Dermis microvascular lymphatic vessel endothelial cell (primary cell): Measurements from ENCODE around the gene MEAF6. TPM values are rescaled to one million over a fixed set of nuclear protein-coding genes. Genes with fewer than 3 reads are reported as not detected.
"Not testable (repeated sequence)": the region's sequence is repeated elsewhere in the genome, so short reads cannot be mapped to it uniquely, and the experiment has no call there.

Experiments
- DNase-seq, 2 donors: peaks; one replicate each; pipeline versions ENCODE4 v3.0.0 to v3.0.0-alpha.2; 2010; ENCODE audit warnings: low read depth in 2 of 2
- total RNA-seq: library from RNA; depleted of rRNA; stranded (reverse); fragments of >200 nt; gene quantifications from 2 replicates; pipeline ENCODE4 v1.2.1, GENCODE V29; 2014

MEAF6 gene
- 34.1 and 39.4 TPM in 2 replicates for total RNA-seq

- peak; percentile 62 to 82 for DNase-seq
Observed at GRCh38 chr1:37514350-37515184, at the start of gene MEAF6. MEAF6 (minus strand) TSS chr1:37514766; CDS start chr1:37514746, 20 bp downstream.

GRCh38 chr1:37562984-37563383 is 48.4 kb upstream of the MEAF6 start:
- no peak for DNase-seq

- DNase-seq, result peak in 1 of 2 donors; percentile 30
Observed at GRCh38 chr1:37561133-37562132, 46.9 kb upstream of the MEAF6 start.

- no peak for DNase-seq
Observed at GRCh38 chr1:37560401-37561132, 46.0 kb upstream of the MEAF6 start.

- DNase-seq, result not testable (repeated sequence)
Observed at GRCh38 chr1:37559957-37560379, 45.4 kb upstream of the MEAF6 start.

GRCh38 chr1:37559080-37559479 is 44.5 kb upstream of the MEAF6 start:
- DNase-seq, result no peak

- DNase-seq, result no peak
Observed at GRCh38 chr1:37558411-37558810, 43.8 kb upstream of the MEAF6 start.

GRCh38 chr1:37557402-37557801 is 42.8 kb upstream of the MEAF6 start:
- no peak for DNase-seq

GRCh38 chr1:37556712-37557196 is 42.2 kb upstream of the MEAF6 start, which contains the start of gene DNALI1:
DNALI1 (plus strand) TSS chr1:37556940; CDS start chr1:37556995, 55 bp downstream.
- DNase-seq, result peak; percentile 67 to 89

GRCh38 chr1:37553927-37554808 is 39.6 kb upstream of the MEAF6 start, which contains the start of gene SNIP1:
SNIP1 (minus strand) TSS chr1:37554293; CDS start chr1:37554229, 64 bp downstream.
- peak; percentile 75 to 91 for DNase-seq

GRCh38 chr1:37553598-37553926 is 39.0 kb upstream of the MEAF6 start:
- peak in 1 of 2 donors; percentile 19 for DNase-seq

- no peak for DNase-seq
Observed at GRCh38 chr1:37549341-37549740, 34.8 kb upstream of the MEAF6 start.

GRCh38 chr1:37545019-37545418 is 30.5 kb upstream of the MEAF6 start:
- DNase-seq, result no peak

- DNase-seq, result no peak
Observed at GRCh38 chr1:37544530-37544929, 30.0 kb upstream of the MEAF6 start.

- no peak for DNase-seq
Observed at GRCh38 chr1:37540036-37540785, 25.6 kb upstream of the MEAF6 start.

- not testable (repeated sequence) for DNase-seq
Observed at GRCh38 chr1:37539154-37539553, 24.6 kb upstream of the MEAF6 start.

- peak in 1 of 2 donors; percentile 24 for DNase-seq
Observed at GRCh38 chr1:37537378-37537777, 22.8 kb upstream of the MEAF6 start.

- peak in 1 of 2 donors; percentile 7 for DNase-seq
Observed at GRCh38 chr1:37533317-37534093, 18.9 kb upstream of the MEAF6 start.
